Peyer's patch (tissue), 4 donors: ENCODE measurements around the gene LST1.

Source experiments
- POLR2A ChIP-seq, 2 donors: fragments of 450-650 bp; IDR thresholded peaks; one replicate each; pipeline ENCODE4 v1.5.1; 2017; ENCODE audit warnings: antibody characterized with exemption in 2 of 2, mild to moderate bottlenecking in 2 of 2, moderate library complexity in 2 of 2
- TF ChIP-seq, protein P1 (sequence below), 6 experiments: fragments of 450-650 bp in 4 of 6; fragments of 200-600 bp in 2 of 6; sonication (generic) in 1 of 6; IDR thresholded peaks; one replicate each; pipeline ENCODE4 v1.5.1; 2017 to 2019; ENCODE audit warnings: antibody characterized with exemption in 6 of 6, mild to moderate bottlenecking in 3 of 6, moderate library complexity in 1 of 6

GRCh38 chr6:31556307-31556706 lies 29.8 kb upstream of the LST1 start:
- TF ChIP-seq, protein P1, sequence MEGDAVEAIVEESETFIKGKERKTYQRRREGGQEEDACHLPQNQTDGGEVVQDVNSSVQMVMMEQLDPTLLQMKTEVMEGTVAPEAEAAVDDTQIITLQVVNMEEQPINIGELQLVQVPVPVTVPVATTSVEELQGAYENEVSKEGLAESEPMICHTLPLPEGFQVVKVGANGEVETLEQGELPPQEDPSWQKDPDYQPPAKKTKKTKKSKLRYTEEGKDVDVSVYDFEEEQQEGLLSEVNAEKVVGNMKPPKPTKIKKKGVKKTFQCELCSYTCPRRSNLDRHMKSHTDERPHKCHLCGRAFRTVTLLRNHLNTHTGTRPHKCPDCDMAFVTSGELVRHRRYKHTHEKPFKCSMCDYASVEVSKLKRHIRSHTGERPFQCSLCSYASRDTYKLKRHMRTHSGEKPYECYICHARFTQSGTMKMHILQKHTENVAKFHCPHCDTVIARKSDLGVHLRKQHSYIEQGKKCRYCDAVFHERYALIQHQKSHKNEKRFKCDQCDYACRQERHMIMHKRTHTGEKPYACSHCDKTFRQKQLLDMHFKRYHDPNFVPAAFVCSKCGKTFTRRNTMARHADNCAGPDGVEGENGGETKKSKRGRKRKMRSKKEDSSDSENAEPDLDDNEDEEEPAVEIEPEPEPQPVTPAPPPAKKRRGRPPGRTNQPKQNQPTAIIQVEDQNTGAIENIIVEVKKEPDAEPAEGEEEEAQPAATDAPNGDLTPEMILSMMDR (IDR thresholded peaks at IDR 0.05) = no peak
- no peak for TF ChIP-seq POLR2A (IDR thresholded peaks at IDR 0.05)
